Lung (tissue), 12 donors: ENCODE measurements around the gene ITPKB. TPM values are rescaled to one million over a fixed set of nuclear protein-coding genes. Genes with fewer than 3 reads are reported as not detected.
A peak's percentile ranks its signal among the peaks of the same experiment; 100 is the strongest.

Experiments used
- ATAC-seq: fragments of 200-7000 bp; cut with Tn5 transposase; one replicate; pipeline ENCODE4 v1.9.1; 2020; ENCODE audit warnings: moderate number of reproducible peaks; ENCODE audit not compliant: insufficient read depth, low FRiP score
- DNase-seq, 3 donors: peaks; one replicate each; pipeline ENCODE4 v3.0.0-alpha.2; 2013 to 2017
- H3K27ac ChIP-seq, 2 donors: one replicate each; pipeline ENCODE4 v1.5.1; 2013; ENCODE audit warnings: mild to moderate bottlenecking in 2 of 2, moderate library complexity in 2 of 2, control low read depth in 1 of 2, inconsistent platforms in 1 of 2, low read depth in 1 of 2, low read length in 1 of 2
- H3K27me3 ChIP-seq, 3 donors: one replicate each; pipeline ENCODE4 v1.5.1; 2013; ENCODE audit warnings: low read length in 2 of 3; ENCODE audit not compliant: control insufficient read depth in 3 of 3, insufficient read depth in 3 of 3
- H3K36me3 ChIP-seq, 4 donors: one replicate each; pipeline ENCODE4 v1.5.1; 2013; ENCODE audit warnings: low read length in 4 of 4, mild to moderate bottlenecking in 1 of 4, moderate library complexity in 1 of 4; ENCODE audit not compliant: control insufficient read depth in 4 of 4, insufficient read depth in 4 of 4
- H3K4me1 ChIP-seq, 5 donors: one replicate each; pipeline ENCODE4 v1.5.1; 2013; ENCODE audit warnings: low read length in 5 of 5, mild to moderate bottlenecking in 2 of 5, moderate library complexity in 1 of 5; ENCODE audit not compliant: control insufficient read depth in 5 of 5, insufficient read depth in 5 of 5
- H3K4me3 ChIP-seq: one replicate; pipeline ENCODE4 v1.5.1; 2013; ENCODE audit warnings: mild to moderate bottlenecking, control low read depth, moderate library complexity
- H3K9ac ChIP-seq, 2 donors: one replicate each; pipeline ENCODE4 v1.5.1; 2013; ENCODE audit warnings: low read length in 2 of 2, control low read depth in 1 of 2; ENCODE audit not compliant: insufficient read depth in 1 of 2
- H3K9me3 ChIP-seq, 4 donors: one replicate each; pipeline ENCODE4 v1.5.1; 2013; ENCODE audit warnings: low read length in 3 of 4, mild to moderate bottlenecking in 1 of 4, moderate library complexity in 1 of 4; ENCODE audit not compliant: control insufficient read depth in 4 of 4, insufficient read depth in 3 of 4
- CTCF ChIP-seq: IDR thresholded peaks from 2 replicates; pipeline ENCODE4 v1.5.1; 2012; ENCODE audit warnings: mild to moderate bottlenecking; ENCODE audit errors: control extremely low read depth, extremely low read depth
- WGBS, 2 donors: extraction: QIAGEN DNeasy Blood & Tissue Kit; methylation state at CpG; one replicate each; pipeline ENCODE4 v1.1.7; 2013; 5-methylcytosine and 5-hydroxymethylcytosine counted together
- polyA plus RNA-seq, 2 donors: library from polyadenylated mRNA; stranded (reverse); fragments of 200-250 nt; gene quantifications; one replicate each; pipeline ENCODE4 v1.2.1, GENCODE V29; 2013
- total RNA-seq, 2 donors: library from RNA; depleted of rRNA in 1 of 2; stranded (reverse); fragments of >200 nt in 1 of 2; gene quantifications; one replicate each; pipeline ENCODE4 v1.2.1, GENCODE V29; 2014 to 2021
- donor health status: control.
- donor health status: control.
- donor health status: Bipolar disorder and iron deficiency.
- donor health status: healthy.
- donor health status: DM: yes; HTN: yes; CAD: no.

ITPKB gene
- total and polyA plus RNA-seq, 4 donors, result 9.9 to 46.6 (median 28.1) TPM

GRCh38 chr1:226679853-226680516, 59.1 kb downstream of the ITPKB start:
- Histone ChIP-seq H3K4me3 (peak overlapping the region; percentile 50), H3K4me1 (peaks cover 6 to 31% (median 11%) of the 10 kb centered on the region in 5 donors), H3K27me3 (no peaks in the 10 kb centered on the region), H3K9me3 (no peaks in the 10 kb centered on the region), H3K27ac (peak overlapping the region; percentile 74 to 96), H3K36me3 (peaks cover 0 to 3% (median 0%) of the 10 kb centered on the region in 4 donors), H3K9ac (peak overlapping the region; percentile 50 to 91)
- peak; percentile 88 for ATAC-seq
- no peak for TF ChIP-seq CTCF
- WGBS, 2 donors, result 15% methylated on average over 22 of the region's 22 CpGs
- DNase-seq, result peak; percentile 90 to 94 (median 92)

- 30 to 47% methylated on average over 2 of the region's 2 CpGs for WGBS, 2 donors
- no peak for ATAC-seq
- Histone ChIP-seq H3K27me3 (no peaks in the 10 kb centered on the region), H3K27ac (no peak overlapping the region), H3K9ac (peak overlapping the region in 1 of 2 donors; percentile 91), H3K36me3 (peaks cover 0 to 3% (median 0%) of the 10 kb centered on the region in 4 donors), H3K4me3 (no peak overlapping the region), H3K9me3 (no peaks in the 10 kb centered on the region), H3K4me1 (peaks cover 6 to 32% (median 11%) of the 10 kb centered on the region in 5 donors)
- no peak for TF ChIP-seq CTCF
- DNase-seq, result no peak
These were observed 59.8 kb downstream of the ITPKB start for GRCh38 chr1:226679262-226679661.

- Histone ChIP-seq H3K9me3 (no peaks in the 10 kb centered on the region), H3K27me3 (no peaks in the 10 kb centered on the region), H3K4me1 (peaks cover 6 to 32% (median 11%) of the 10 kb centered on the region in 5 donors), H3K36me3 (peaks cover 0 to 3% (median 0%) of the 10 kb centered on the region in 4 donors), H3K9ac (no peak overlapping the region), H3K4me3 (no peak overlapping the region), H3K27ac (peak overlapping the region; percentile 37 to 43)
- no peak for TF ChIP-seq CTCF
- WGBS, 2 donors, result 68 to 74% methylated on average over 8 of the region's 8 CpGs
- DNase-seq (no peak), ATAC-seq (no peak)
These were observed 60.4 kb downstream of the ITPKB start for GRCh38 chr1:226678701-226679100.

- Histone ChIP-seq H3K4me1 (peaks cover 6 to 32% (median 11%) of the 10 kb centered on the region in 5 donors), H3K36me3 (peaks cover 0 to 3% (median 0%) of the 10 kb centered on the region in 4 donors), H3K4me3 (no peak overlapping the region), H3K9ac (no peak overlapping the region), H3K27ac (peak overlapping the region; percentile 37 to 43), H3K9me3 (no peaks in the 10 kb centered on the region), H3K27me3 (no peaks in the 10 kb centered on the region)
- 74 to 87% methylated on average over 2 of the region's 2 CpGs for WGBS, 2 donors
- no peak for TF ChIP-seq CTCF
- no peak for DNase-seq
- no peak for ATAC-seq
These were observed 60.8 kb downstream of the ITPKB start for GRCh38 chr1:226678251-226678650.
